Natural killer cell treated with Interleukin-12 subunit alpha and Interleukin-12 subunit beta and Interleukin-15 and Interleukin-18, amount 100 ng/mL, for 72 hours (primary cell): Measurements from ENCODE around the gene STX2. TPM values are rescaled to one million over a fixed set of nuclear protein-coding genes. Genes with fewer than 3 reads are reported as not detected.
"Not testable (repeated sequence)": the region's sequence is repeated elsewhere in the genome, so short reads cannot be mapped to it uniquely, and the experiment has no call there.

ENCODE experiments used
- ATAC-seq, 2 donors: fragments of 150-1000 bp; cut with Tn5 transposase in 1 of 2; sonication (Bioruptor Pico), chemical (Tn5 transposase) in 1 of 2; 2 replicates each; pipeline ENCODE4 v1.10.0; 2021
- DNase-seq: peaks from one replicate; pipeline ENCODE4 v3.0.0; 2022; ENCODE audit warnings: low spot score
- H3K27ac Mint-ChIP-seq, 2 donors: 1 replicate in 1 of 2; 2 replicates in 1 of 2; pipeline ENCODE4 v1.8.0; 2022; ENCODE audit warnings: mixed read lengths in 2 of 2, mild to moderate bottlenecking in 1 of 2, moderate library complexity in 1 of 2
- H3K27me3 Mint-ChIP-seq, 2 donors: 1 replicate in 1 of 2; 2 replicates in 1 of 2; pipeline ENCODE4 v1.8.0; 2022; ENCODE audit warnings: mixed read lengths in 2 of 2
- H3K36me3 Mint-ChIP-seq: one replicate; pipeline ENCODE4 v1.8.0; 2022; ENCODE audit warnings: mixed read lengths
- H3K4me1 Mint-ChIP-seq, 2 donors: 1 replicate in 1 of 2; 2 replicates in 1 of 2; pipeline ENCODE4 v1.8.0; 2022; ENCODE audit warnings: low read depth in 2 of 2, mixed read lengths in 2 of 2, mild to moderate bottlenecking in 1 of 2
- H3K4me3 Mint-ChIP-seq: one replicate; pipeline ENCODE4 v1.8.0; 2022; ENCODE audit warnings: mixed read lengths
- H3K9me3 Mint-ChIP-seq: 2 replicates; pipeline ENCODE4 v1.8.0; 2022; ENCODE audit warnings: mixed read lengths
- total RNA-seq, 2 donors: library from RNA; stranded (reverse); gene quantifications; one replicate each; pipeline ENCODE4 v1.2.3, GENCODE V29; 2022

The STX2 gene
- total RNA-seq, 2 donors from 2014 or later = 9.0 to 16.4 TPM

GRCh38 chr12:130792821-130793553, 46.1 kb downstream of the STX2 start:
- ATAC-seq (peak in 1 of 2 donors; percentile 22), DNase-seq (no peak)
- no peak overlapping the region for H3K4me3 Mint-ChIP-seq
- H3K9me3 Mint-ChIP-seq = no peaks in the 10 kb centered on the region
- no peaks in the 10 kb centered on the region for H3K27me3 Mint-ChIP-seq
- H3K27ac Mint-ChIP-seq = no peak overlapping the region
- peaks cover 8 to 9% of the 10 kb centered on the region in 2 donors for H3K4me1 Mint-ChIP-seq
- peaks cover 5% of the 10 kb centered on the region for H3K36me3 Mint-ChIP-seq

DNA sequence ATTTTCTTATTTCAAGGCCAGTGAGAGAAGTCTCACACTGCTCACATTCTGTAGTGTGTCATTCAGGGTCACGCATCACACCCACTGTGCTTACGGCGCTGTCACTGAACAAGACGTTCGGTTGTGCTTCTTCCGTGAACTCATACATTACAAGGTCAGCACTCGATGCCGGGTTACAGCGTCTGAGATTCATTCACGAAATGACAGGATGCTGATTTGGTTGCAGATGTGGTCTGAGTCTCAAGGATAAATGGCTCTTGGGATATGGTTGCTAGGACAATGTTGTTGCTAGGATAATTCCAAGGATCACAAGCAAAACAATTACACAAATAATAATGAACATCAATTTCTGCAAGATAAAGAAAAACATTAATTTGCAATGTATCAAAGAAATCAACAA, 47.4 kb downstream of the STX2 start:
- ATAC-seq (no peak), DNase-seq (no peak)
- Mint-ChIP-seq H3K4me1 (peaks cover 2% of the 10 kb centered on the region in 2 donors), H3K27me3 (no peaks in the 10 kb centered on the region), H3K4me3 (no peak overlapping the region), H3K9me3 (no peaks in the 10 kb centered on the region), H3K36me3 (peaks cover 5% of the 10 kb centered on the region), H3K27ac (no peak overlapping the region)

- H3K36me3 Mint-ChIP-seq = peaks cover 20% of the 10 kb centered on the region
- no peak overlapping the region for H3K27ac Mint-ChIP-seq
- H3K4me3 Mint-ChIP-seq = no peak overlapping the region
- ATAC-seq (no peak), DNase-seq (no peak)
- peaks cover 7% of the 10 kb centered on the region for H3K9me3 Mint-ChIP-seq
- H3K4me1 Mint-ChIP-seq = peaks cover 0 to 2% of the 10 kb centered on the region in 2 donors
- no peaks in the 10 kb centered on the region for H3K27me3 Mint-ChIP-seq
Measured at GRCh38 chr12:130788515-130788914, 50.5 kb downstream of the STX2 start.

DNA sequence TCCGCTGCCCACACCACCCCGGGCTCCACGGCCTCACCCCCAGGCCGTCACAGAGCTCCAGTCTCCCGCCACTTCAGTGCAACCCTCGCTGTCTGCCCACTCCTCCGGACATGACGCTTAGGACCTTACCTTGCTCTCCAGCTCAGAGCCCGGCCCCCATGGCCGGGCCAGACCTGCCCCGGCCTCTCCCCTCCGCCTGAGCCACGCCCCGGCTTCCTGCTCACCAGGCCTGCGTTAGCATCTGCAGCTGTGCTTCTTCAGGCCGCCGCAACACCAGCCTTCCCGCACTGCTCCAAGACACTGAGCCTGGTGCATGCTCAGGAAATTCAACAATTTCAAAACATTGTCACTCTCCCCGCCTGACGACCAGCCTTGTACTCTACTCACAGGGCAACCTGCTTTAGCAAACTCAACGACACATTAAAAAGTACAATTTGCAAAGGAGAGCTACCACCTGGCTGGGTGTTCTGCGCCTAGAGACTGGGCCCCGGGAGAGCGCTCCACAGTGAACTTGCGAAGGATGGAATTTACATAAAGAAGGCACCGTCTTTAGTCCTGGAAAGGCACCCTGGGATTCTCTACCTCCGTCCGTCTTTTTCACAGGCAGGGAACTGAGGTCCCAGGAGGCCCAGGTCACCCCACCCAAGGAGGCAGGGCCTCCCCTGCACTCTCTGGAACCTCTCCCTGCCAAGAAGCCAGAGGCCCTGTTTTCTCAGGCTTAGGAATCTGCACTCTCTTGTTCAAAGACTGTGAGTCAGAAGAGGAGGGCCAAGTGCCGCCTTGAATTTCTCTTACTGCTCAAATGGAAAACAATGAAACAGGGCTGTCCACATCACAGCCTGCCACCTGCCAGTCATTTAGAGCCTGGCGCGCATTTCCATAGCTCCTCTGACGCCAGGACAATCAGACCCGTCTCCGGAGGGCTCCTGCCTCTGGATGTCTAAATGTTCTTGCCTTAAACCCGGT, 51.3 kb downstream of the STX2 start:
- H3K27me3 Mint-ChIP-seq = no peaks in the 10 kb centered on the region
- ATAC-seq (peak in 1 of 2 donors; percentile 24), DNase-seq (no peak)
- H3K27ac Mint-ChIP-seq = no peak overlapping the region
- peaks cover 0 to 4% of the 10 kb centered on the region in 2 donors for H3K4me1 Mint-ChIP-seq
- no peak overlapping the region for H3K4me3 Mint-ChIP-seq
- peaks cover 7% of the 10 kb centered on the region for H3K9me3 Mint-ChIP-seq
- H3K36me3 Mint-ChIP-seq = peaks cover 20% of the 10 kb centered on the region

- no peaks in the 10 kb centered on the region for H3K27me3 Mint-ChIP-seq
- H3K9me3 Mint-ChIP-seq = peaks cover 7% of the 10 kb centered on the region
- no peak overlapping the region for H3K27ac Mint-ChIP-seq
- DNase-seq (no peak), ATAC-seq (no peak)
- H3K4me1 Mint-ChIP-seq = peaks cover 0 to 4% of the 10 kb centered on the region in 2 donors
- peaks cover 20% of the 10 kb centered on the region for H3K36me3 Mint-ChIP-seq
- H3K4me3 Mint-ChIP-seq = no peak overlapping the region
Measured at GRCh38 chr12:130787041-130787440, 52.0 kb downstream of the STX2 start.

GRCh38 chr12:130783110-130783715, 55.8 kb downstream of the STX2 start:
- Mint-ChIP-seq H3K27me3 (peaks cover 6 to 10% of the 10 kb centered on the region in 2 donors), H3K4me1 (peaks cover 0 to 4% of the 10 kb centered on the region in 2 donors), H3K4me3 (no peak overlapping the region), H3K27ac (no peak overlapping the region), H3K9me3 (peaks cover 7% of the 10 kb centered on the region), H3K36me3 (peaks cover 15% of the 10 kb centered on the region)
- DNase-seq (no peak), ATAC-seq (no peak)

DNA sequence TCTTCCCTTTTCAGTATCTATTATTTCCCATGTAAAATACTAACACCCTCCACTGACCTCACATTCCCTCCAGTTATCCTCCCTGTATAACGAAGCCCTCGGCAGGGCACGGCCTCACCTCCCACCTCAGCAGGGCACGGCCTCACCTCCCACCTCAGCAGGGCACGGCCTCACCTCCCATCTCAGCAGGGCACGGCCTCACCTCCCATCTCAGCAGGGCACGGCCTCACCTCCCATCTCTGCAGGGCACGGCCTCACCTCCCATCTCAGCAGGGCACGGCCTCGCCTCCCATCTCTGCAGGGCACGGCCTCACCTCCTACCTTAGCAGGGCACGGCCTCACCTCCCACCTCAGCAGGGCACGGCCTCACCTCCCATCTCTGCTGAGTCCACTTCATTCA, 56.8 kb downstream of the STX2 start:
- not testable (repeated sequence) for H3K4me1 Mint-ChIP-seq, ATAC-seq, H3K9me3 Mint-ChIP-seq, DNase-seq, H3K4me3 Mint-ChIP-seq, H3K27ac Mint-ChIP-seq
- Mint-ChIP-seq H3K36me3 (peaks cover 15% of the 10 kb centered on the region), H3K27me3 (peaks cover 14 to 17% of the 10 kb centered on the region in 2 donors)

DNA sequence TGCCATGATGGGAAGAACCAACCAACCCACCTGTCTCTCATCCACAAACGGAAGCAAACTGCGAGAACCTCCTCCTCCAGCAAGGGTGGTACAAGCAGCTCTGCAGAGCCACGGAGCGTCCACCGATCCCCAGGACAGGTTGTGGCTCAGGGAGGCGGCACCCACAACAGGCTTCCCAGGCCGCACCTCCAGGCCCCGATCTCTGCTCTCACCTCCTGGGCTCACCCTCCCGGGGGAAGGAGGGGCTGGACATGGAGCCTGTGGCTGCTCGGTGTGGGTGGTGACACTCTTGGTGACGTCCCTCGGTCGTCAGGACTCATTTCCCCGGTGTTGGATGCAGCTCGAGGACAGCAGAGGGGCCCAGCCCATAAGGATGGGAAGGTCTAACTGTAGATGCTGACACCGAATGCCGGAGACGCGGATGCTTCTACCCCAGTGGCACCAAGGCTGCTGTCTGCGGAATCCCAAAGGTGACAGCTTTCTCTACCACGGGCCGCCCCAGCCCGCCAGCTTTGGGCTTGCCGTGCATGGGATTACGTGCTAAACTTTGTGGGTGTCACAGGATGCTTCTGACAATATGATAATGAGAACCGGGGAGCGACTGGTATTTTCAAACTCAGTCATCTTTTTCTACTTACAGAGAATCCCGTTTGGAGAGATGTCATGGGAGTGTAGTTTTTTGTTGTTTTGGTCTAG, 58.0 kb downstream of the STX2 start:
- Mint-ChIP-seq H3K27me3 (peaks cover 20 to 22% of the 10 kb centered on the region in 2 donors), H3K27ac (no peak overlapping the region), H3K4me1 (peaks cover 5 to 9% of the 10 kb centered on the region in 2 donors), H3K9me3 (peaks cover 7% of the 10 kb centered on the region), H3K4me3 (no peak overlapping the region), H3K36me3 (peaks cover 15% of the 10 kb centered on the region)
- no peak for DNase-seq
- ATAC-seq = no peak

DNA sequence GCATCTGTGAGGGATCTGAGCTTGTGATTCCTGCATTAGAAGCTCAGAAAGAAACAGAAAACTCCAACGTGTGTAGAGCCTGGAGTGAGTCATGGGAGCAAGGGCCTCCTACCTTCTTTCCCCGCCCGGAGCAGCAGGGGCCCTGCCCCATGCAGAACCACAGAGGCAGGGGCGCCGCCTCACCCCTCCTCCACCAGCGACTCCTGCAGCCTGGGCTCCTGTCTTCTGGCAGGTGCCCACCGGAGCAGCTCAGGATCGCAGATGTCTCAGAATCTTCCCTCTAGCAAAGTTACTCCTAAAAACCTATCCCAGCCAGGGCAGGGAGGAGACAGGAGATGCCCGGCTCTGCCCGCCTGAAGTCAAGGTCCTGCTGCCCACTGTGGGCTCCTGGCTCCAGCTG, 58.7 kb downstream of the STX2 start:
- ATAC-seq (no peak), DNase-seq (no peak)
- Mint-ChIP-seq H3K4me1 (peaks cover 5 to 14% of the 10 kb centered on the region in 2 donors), H3K27ac (no peak overlapping the region), H3K4me3 (no peak overlapping the region), H3K27me3 (peaks cover 25 to 29% of the 10 kb centered on the region in 2 donors), H3K36me3 (peaks cover 14% of the 10 kb centered on the region), H3K9me3 (peaks cover 7% of the 10 kb centered on the region)

- H3K27ac Mint-ChIP-seq = no peak overlapping the region
Measured at GRCh38 chr12:130778776-130779175, 60.3 kb downstream of the STX2 start.

DNA sequence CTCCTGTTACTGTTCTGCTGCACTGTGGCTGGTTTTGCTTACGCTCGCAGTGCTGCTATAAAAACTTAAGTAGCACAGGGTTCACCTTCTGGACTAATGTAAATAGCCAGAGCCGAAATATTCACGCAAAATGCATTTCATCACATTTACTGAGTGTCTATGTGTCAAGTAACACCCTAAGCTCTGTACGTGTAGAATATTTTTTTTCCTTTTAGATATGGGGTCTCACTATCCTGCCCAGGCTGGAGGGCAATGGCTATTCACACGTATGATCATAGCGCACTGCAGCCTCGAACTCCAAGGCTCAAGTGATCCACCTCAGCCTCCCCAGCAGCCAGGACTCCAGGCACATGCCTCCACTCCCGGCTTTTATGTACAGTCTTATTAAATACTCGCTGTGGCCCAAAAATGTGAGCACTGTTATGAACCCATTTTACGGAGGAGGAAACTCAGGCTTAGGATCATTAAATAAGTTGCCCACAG, 62.2 kb downstream of the STX2 start:
- DNase-seq (no peak), ATAC-seq (no peak)
- peak overlapping the region; percentile 80 for H3K4me3 Mint-ChIP-seq
- H3K36me3 Mint-ChIP-seq = no peaks in the 10 kb centered on the region
- H3K4me1 Mint-ChIP-seq = peaks cover 5 to 10% of the 10 kb centered on the region in 2 donors
- peaks cover 31 to 34% of the 10 kb centered on the region in 2 donors for H3K27me3 Mint-ChIP-seq
- no peak overlapping the region for H3K27ac Mint-ChIP-seq
- H3K9me3 Mint-ChIP-seq = no peaks in the 10 kb centered on the region

More at GRCh38 chr12:130778776-130779175, 60.3 kb downstream of the STX2 start:
- Mint-ChIP-seq H3K9me3 (no peaks in the 10 kb centered on the region), H3K36me3 (peaks cover under 1% of the 10 kb centered on the region), H3K27me3 (peaks cover 29 to 31% of the 10 kb centered on the region in 2 donors), H3K4me3 (no peak overlapping the region), H3K4me1 (peaks cover 5 to 14% of the 10 kb centered on the region in 2 donors)
- ATAC-seq = no peak
- DNase-seq = no peak

DNA sequence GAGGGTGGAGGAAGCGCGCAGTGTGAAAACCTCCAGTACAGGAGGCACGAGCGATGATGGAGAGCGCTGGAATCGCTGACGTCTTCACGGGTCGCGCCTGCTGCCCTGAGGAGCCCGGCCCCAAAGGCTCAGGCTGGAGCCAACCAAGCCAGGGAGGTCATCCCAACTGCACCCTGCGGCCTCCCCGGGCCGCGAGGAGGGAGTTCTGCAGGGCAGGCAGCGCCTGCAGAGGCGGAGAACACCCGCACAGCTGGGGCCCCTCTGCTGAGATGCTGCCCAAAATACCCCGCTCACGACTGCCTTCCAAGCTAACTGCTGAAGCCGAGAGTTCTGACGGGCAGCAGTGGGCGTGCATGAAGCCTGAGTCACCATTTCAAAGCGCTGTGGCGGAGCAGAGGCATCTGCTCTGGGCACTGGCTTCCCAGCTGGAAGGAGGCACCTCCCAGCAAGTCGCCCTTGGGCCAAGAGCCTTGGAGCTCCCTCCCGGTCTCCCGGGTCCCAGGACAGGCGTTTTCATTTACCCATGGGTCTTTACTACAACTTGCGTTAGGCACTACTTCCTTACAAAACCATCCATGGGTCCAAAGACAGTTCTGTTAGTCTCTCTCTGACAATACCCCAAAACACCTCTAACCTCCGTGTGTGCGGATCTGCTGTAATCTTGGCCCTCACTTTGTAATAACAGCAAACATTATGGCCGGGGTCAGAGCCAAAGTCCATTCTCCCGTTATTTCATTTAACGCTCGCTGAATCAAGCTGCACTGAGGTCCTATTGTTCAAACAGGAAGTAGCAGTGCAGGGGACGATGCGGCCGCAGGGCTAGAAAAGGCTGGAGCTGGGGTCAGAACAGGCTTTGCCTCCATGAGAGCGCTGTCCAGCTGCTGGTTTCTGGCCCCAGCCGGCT, 62.8 kb downstream of the STX2 start:
- DNase-seq = no peak
- Mint-ChIP-seq H3K9me3 (no peaks in the 10 kb centered on the region), H3K27me3 (peaks cover 38 to 39% of the 10 kb centered on the region in 2 donors)

More for the DNA sequence above, 62.8 kb downstream of the STX2 start:
- H3K27ac Mint-ChIP-seq = no peak overlapping the region
- ATAC-seq = peak; percentile 51 to 66
- peaks cover 5 to 10% of the 10 kb centered on the region in 2 donors for H3K4me1 Mint-ChIP-seq
- H3K36me3 Mint-ChIP-seq = no peaks in the 10 kb centered on the region
- H3K4me3 Mint-ChIP-seq = peak overlapping the region; percentile 80
